ENCODE measurements around the gene ATP10B.

Gene ATP10B

DNA sequence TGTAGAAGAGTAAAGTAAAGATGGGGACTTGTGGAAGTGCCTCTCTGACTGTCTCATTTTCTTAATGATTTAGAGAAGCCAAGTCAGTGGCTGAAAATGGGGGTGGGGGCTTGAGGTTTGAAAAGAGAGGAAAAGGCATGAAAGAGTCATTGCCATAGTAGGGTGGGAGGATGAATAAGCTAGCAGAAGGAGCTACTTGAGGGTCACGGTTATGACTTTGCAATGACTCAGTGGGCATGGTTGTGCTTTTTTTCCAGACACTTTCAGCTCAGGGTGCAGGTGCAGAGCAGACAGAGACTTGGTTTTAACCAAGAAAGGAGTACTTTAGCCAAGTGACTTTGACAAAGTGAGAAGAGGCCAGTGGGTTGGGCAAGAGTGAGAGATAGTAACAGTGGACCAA is 312.6 kb downstream of the ATP10B start:
- DNase-seq = no peak

DNA sequence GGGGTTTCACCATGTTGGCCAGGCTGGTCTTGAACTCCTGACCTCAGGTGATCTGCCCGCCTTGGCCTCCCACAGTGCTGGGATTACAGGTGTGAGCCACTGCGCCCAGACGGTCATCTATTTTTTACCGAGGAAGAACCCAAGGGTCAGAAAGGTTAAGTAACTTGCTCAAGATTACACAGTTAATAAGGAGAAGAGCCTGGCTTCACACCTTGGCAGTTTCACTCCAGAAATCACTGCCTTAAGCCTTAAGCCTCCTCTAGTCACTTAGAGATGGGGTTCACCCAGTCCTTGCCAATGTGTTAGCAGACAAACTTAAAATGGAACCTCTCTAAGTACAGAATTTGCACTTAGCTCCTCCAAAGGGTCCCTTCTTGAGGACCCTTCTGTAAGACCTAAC is 314.1 kb downstream of the ATP10B start:
- no peak for DNase-seq

DNA sequence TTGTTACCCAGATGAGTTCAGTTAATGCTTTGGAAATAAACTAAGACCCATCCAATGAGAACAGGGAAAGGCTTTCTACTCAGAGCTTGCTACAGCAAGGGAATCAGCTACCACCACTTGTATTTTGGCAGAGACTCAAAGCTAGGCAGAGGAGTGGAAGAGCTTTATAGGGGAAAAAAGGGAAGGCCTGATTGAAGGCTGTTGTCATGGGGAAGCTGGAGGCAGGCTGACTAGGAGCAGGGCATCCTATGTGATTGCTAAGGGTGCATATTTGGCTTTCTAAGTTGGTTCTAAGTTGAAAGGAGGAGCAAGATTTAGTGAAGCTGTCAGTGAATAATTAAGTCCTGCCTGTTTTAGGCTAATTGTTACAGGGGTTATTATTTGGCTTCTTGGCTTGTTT is 314.9 kb downstream of the ATP10B start:
- no peak for DNase-seq

DNA sequence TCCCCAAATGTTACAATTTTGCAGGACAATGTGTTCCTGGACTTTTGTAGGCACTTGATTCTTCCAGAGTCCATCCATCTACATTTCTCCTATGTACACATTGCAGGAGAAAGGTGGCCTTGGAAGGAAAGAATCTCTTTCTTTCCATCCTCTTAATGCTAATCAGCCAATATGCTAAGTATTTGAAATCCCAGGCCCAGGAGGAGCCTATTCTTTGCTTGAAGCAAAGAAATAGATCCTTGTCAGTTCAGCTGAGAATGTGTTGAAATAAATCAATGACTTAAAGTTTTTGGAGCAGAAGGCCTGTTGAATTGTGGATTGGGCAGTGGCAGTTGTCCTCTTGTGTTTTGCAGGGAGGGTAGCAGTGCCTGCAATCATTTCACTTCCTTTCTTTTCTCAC is 317.1 kb downstream of the ATP10B start:
- no peak for DNase-seq

DNA sequence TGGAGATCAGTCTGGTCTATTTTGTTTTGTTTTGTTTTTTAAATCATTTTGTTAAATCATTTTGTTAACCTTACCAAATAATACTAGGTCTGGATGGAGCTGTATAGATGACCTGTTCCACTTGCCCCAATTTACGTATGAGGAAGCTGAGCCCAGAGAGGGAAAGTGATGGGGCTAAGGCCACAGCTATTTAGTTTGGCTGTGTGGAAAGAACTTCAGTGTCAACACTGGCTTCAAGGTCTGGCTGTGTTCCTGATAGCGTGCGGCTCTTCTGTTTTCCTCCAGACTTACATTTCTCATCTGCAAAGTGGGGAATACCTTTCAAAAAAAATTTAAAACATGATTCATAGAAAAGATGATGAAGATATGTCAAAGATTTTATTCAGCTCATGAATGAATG is 317.9 kb downstream of the ATP10B start:
- no peak for DNase-seq

DNA sequence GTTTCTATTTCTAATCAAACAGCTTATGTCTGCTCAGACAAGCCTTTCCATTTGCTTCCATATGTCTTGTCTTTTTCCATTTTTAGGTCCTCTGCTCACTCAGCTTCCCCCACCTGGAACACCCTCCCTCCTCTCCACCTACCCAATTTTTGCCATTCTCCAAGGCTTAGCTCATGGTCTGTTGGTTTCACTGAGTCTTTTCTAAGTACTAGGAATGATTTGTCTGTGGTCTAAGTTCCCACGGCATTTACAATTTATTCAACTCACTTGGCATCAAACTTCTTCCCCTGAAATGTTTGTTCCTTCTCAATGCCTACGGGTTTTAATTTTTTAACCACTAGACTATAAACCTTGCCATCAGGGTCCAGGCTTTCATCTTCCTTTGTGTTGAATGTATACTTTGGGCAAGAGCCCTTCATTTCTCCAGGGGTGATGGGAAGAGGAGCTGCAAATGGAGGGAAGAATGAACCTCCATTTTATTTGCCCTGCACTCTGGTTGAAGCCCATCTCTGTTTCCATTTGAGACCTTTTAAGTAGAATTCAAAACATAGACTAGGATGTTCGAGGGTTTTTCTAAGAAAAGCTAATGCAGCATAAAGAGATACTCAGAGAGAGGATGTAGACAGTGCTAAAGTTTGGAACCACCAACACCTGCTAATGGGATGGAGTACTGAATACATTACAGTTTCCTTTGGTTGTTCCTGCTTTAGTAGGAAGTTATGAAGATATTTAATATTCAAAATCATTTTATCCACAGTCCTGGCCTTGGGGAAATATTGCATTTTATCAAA is 326.3 kb downstream of the ATP10B start:
- no peak for DNase-seq

DNA sequence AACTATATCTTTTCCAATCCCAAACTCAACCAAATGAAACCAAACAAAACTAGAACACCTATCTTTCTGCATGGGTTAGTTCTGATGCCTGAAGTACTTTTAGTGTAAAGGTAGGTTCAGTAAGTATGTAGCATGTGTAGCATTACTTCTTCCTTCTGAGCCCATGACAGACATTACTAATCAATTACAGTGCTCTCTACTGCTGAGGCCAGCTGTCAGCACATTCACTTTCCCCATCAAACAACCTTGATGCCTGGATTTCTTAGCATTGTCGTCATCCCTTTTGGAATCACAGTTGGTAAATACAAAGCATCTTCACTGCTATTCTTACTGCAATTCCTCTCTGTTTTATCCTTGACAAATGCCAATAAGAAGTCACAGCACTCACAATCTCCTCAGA is 327.2 kb downstream of the ATP10B start:
- no peak for DNase-seq

DNA sequence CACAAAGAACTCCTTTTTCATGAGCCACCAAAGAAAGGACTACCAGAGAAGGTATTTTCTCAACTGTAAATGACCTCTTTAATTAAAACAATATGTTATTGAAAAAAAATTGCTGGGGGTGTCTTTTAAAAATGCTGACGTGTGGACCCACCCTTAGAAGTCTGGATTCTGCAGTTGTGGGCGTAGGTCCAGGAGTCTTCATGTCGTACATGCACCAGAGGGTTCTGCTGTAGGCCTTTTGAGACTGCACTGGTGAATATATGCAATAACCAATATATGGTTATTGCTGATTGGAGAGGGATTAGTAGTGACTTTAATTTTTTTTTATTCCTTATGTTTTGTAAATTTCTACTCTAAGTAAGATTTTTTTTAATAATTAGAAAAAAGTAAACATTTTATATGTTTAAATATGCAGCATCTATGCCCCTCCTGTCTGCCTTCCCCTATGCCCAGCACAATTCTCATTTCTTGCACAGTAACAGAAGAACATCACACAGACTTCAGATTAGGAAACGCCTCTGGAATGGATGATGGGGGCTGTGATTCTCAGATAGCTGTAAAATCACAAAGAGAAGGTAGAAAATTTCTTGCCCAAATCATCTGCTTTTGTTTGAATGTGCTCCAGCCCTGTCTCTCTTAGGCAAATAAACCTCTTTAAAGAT is 328.4 kb downstream of the ATP10B start:
- DNase-seq = no peak

DNA sequence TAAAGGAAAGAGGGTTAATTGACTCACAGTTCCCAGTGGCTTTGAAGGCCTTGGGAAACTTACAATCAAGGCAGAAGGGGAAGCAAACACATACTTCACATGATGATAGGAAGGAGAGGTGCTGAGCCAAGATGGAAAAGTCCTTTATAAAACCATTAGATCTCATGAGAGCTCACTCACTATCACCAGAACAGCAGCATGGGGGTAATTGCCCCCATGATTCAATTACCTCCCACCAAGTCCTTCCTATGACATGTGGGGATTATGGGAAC is 330.7 kb downstream of the ATP10B start:
- no peak for DNase-seq

DNA sequence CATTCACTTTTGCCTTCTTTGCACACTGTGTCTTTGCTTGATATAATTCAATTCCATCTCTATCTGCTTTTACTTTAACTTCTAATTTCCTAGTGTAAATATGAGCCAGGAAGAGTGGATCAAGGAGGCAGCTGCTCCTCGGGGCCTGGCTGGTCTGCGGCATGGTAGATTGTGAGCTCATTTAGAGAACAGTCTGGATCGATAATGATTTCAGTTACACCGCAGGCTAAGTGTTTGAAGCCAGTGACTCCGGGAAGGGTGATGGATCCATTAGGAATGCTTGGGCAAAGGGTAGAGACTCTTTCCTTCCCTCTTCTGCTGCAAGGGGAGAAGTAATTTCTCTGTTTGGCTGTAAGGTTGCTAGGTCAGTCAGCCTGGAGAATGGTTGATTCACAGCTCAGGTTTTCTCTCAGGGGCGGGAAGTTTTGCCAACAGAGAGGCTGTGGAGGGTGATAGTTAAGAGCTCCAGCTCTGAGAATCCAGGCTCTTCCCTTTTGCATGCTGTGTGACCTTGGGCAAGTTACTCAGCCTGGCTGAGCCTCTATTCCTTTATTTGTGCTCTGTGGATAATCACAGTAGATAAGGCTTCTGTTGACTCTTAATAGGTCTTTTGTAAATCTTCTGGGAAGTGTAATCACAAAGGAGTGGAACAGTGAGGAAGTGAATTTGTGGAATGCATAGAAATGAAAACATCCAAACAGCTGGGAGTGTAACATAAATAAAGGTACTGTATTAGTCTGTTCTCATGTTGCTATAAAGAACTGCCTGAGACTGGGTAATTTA is 331.2 kb downstream of the ATP10B start:
- DNase-seq = no peak

DNA sequence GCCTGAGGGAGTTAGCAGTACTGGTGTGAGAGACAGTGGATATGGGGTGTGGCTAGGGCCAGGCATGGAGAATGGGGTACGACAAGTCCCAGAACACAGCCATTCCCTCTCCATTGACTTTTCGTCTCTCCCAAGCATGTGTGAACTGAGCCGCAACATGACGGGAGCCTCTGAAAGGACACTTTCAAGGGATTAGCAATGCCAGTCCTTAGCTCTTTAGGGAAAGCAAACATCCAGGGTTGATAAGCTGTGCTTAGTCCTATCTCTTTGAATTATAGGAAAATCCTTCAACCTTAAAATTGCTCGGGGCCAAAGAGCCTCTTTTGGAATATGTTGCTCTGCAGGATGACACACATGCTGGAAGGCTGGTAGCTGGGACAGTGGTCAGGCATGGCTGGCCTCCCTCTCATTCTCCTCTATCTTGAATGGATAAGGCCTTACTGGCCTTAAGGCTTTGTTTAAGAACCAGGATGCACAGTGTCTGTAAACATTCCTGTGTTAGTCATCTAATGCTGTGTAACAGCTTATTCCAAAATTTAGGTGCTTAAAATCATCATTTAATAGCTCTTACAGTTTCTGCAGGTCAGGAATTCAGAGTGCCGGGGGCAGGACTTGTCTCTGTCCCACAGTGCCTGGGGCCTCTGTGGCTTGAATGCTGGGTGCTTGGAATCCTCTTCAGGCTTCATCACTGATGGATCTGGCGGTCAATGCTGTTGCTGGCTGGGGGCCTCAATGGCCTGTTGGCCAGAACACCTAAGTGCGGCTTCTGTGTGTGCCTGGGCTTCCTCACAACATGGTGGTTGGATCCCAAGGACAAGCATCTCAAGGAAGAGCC is 335.1 kb downstream of the ATP10B start:
- DNase-seq = no peak

DNA sequence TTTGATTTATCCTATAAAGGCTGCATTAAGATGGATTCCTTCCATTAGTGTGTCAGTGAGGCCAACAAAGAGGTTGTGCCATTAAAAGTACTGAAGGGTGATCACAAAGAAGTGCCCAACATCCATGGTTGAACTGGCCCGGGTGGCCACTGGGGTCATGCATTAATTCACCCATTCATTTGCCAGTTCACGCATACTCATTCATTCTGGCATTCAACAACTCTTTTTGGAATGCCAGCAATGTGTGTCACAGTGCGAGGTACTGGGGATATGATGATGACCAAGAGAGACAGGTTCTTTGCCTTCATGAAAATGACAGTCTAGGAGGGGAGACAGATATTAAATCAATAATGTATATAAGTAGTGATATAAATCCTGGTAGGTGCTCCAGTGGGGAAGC is 337.1 kb downstream of the ATP10B start:
- DNase-seq = no peak

DNA sequence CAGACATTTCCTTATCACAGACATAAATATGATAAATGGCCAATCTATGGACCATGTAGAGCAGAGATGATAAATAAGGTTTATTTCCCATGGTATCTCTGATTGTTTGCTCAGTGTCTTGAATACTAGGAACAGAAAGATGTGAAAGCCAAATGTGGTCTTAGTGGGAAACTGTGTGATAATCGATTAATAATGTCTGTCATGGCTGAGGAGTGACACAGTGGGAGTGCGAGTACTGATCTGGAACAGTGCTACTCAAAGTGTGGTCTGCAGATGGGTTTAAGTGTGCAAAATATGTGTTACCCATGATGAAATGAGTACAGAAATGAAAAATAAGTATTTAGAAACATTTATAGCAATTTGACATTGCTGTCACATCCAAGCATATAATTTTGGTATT is 337.8 kb downstream of the ATP10B start:
- no peak for DNase-seq

DNA sequence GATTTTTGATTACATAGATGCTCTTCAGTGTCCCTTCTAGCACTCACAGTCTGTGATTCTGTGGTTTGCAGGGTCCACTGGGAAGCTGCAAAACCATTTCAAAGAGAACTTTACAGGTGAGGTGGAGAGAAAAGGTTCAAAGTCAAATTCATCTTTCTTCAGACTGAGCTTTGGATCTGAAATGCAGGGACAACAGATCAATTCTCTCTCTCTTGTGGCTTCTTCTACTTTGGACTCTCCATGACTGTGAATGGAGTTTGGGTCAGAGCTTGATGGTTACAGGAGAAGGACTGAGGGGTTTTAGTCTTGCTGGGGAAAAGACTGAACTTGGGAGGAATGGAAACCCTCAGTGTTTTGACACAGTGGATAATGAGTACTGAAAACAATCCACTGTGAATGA is 338.5 kb downstream of the ATP10B start:
- no peak for DNase-seq
